HEK293 (cell line): Measurements from ENCODE around the gene AKTIP.

ENCODE experiments used
- CTCF ChIA-PET: fragments of 350-600 bp; formaldehyde crosslinking; extraction: SDS; loops from one replicate; lab custom pipeline; 2021; ENCODE audit warnings: antibody characterized with exemption; lab: Yijun Ruan, JAX
- POLR2A ChIA-PET: fragments of 300-600 bp; formaldehyde crosslinking; extraction: SDS; loops from one replicate; lab custom pipeline; 2020; ENCODE audit warnings: antibody characterized with exemption, inconsistent platforms; lab: Yijun Ruan, JAX
- H3K27ac ChIP-seq: fragments of 200-500 bp; sonication (Bioruptor generic); 2 replicates; pipeline ENCODE4 v1.5.1; 2014; ENCODE audit warnings: low read depth, low read length, control low read depth, inconsistent platforms; ENCODE audit errors: extremely low read depth
- H3K36me3 ChIP-seq, 2 experiments: fragments of 200-500 bp in 1 of 2; sonication (Bioruptor generic) in 1 of 2; 1 replicate in 1 of 2; 2 replicates in 1 of 2; pipeline ENCODE4 v1.5.1; 2014 to 2017; ENCODE audit warnings: inconsistent platforms in 2 of 2, low read length in 2 of 2; ENCODE audit not compliant: control insufficient read depth in 2 of 2, insufficient read depth in 1 of 2
- H3K4me1 ChIP-seq: fragments of 200-500 bp; sonication (Bioruptor generic); 2 replicates; pipeline ENCODE4 v1.5.1; 2014; ENCODE audit warnings: mild to moderate bottlenecking, low read length, inconsistent platforms; ENCODE audit not compliant: control insufficient read depth, insufficient read depth
- H3K4me3 ChIP-seq: 2 replicates; pipeline ENCODE4 v1.5.1; 2011; ENCODE audit warnings: low read depth, mild to moderate bottlenecking, control low read depth, low read length, moderate library complexity
- H3K9me3 ChIP-seq: fragments of 200-500 bp; sonication (Bioruptor generic); 2 replicates; pipeline ENCODE4 v1.5.1; 2014; ENCODE audit warnings: low read depth, low read length, inconsistent platforms; ENCODE audit not compliant: control insufficient read depth, insufficient read depth
- GFI1B ChIP-seq: fragments of 450-650 bp; formaldehyde crosslinking; IDR thresholded peaks from 2 replicates; pipeline ENCODE4 v1.5.1; 2016; ENCODE audit warnings: missing biosample characterization, missing genetic modification characterization
- HOXA7 ChIP-seq: sonication (generic); formaldehyde crosslinking; IDR thresholded peaks from 2 replicates; pipeline ENCODE4 v1.8.1; 2022; ENCODE audit warnings: missing genetic modification reagents, borderline replicate concordance
- SP2 ChIP-seq: fragments of 450-650 bp; formaldehyde crosslinking; IDR thresholded peaks from 2 replicates; pipeline ENCODE4 v1.5.1; 2016; ENCODE audit warnings: missing biosample characterization, missing genetic modification characterization
- SP7 ChIP-seq: fragments of 450-650 bp; formaldehyde crosslinking; IDR thresholded peaks from 2 replicates; pipeline ENCODE4 v1.5.1; 2016; ENCODE audit warnings: missing biosample characterization, missing genetic modification characterization
- ZBTB1 ChIP-seq: fragments of 450-650 bp; formaldehyde crosslinking; IDR thresholded peaks from 2 replicates; pipeline ENCODE4 v1.5.1; 2016; ENCODE audit warnings: missing biosample characterization, missing genetic modification characterization
- ZBTB21 ChIP-seq: fragments of 450-650 bp; formaldehyde crosslinking; IDR thresholded peaks from 2 replicates; pipeline ENCODE4 v1.5.1; 2017; ENCODE audit warnings: missing biosample characterization, missing genetic modification characterization
- ZNF155 ChIP-seq: fragments of 450-650 bp; formaldehyde crosslinking; IDR thresholded peaks from 2 replicates; pipeline ENCODE4 v1.5.1; 2016; ENCODE audit warnings: missing biosample characterization, missing genetic modification characterization
- ZNF292 ChIP-seq: fragments of 450-650 bp; formaldehyde crosslinking; IDR thresholded peaks from 2 replicates; pipeline ENCODE4 v1.5.1; 2016; ENCODE audit warnings: low read depth, missing biosample characterization, missing genetic modification characterization, borderline replicate concordance
- ZNF302 ChIP-seq: fragments of 450-650 bp; formaldehyde crosslinking; IDR thresholded peaks from 2 replicates; pipeline ENCODE4 v1.5.1; 2016; ENCODE audit warnings: missing biosample characterization, missing genetic modification characterization, low read depth
- ZNF404 ChIP-seq: fragments of 450-650 bp; formaldehyde crosslinking; IDR thresholded peaks from 2 replicates; pipeline ENCODE4 v1.5.1; 2017; ENCODE audit warnings: missing biosample characterization, missing genetic modification characterization
- ZNF449 ChIP-seq: fragments of 450-650 bp; formaldehyde crosslinking; IDR thresholded peaks from 2 replicates; pipeline ENCODE4 v1.5.1; 2017; ENCODE audit warnings: missing biosample characterization, mild to moderate bottlenecking, missing genetic modification characterization, moderate library complexity
- ZNF473 ChIP-seq: fragments of 450-650 bp; formaldehyde crosslinking; IDR thresholded peaks from 2 replicates; pipeline ENCODE4 v1.5.1; 2017; ENCODE audit warnings: missing biosample characterization, missing genetic modification characterization
- ZNF548 ChIP-seq: fragments of 450-650 bp; formaldehyde crosslinking; IDR thresholded peaks from 2 replicates; pipeline ENCODE4 v1.5.1; 2016; ENCODE audit warnings: missing biosample characterization, missing genetic modification characterization
- ZNF571 ChIP-seq: fragments of 450-650 bp; formaldehyde crosslinking; IDR thresholded peaks from 2 replicates; pipeline ENCODE4 v1.5.0; 2017; ENCODE audit warnings: missing biosample characterization, missing genetic modification characterization
- ZNF580 ChIP-seq: fragments of 450-650 bp; formaldehyde crosslinking; IDR thresholded peaks from 2 replicates; pipeline ENCODE4 v1.5.1; 2016; ENCODE audit warnings: missing biosample characterization, missing genetic modification characterization
- ZNF658 ChIP-seq: fragments of 450-650 bp; formaldehyde crosslinking; IDR thresholded peaks from 2 replicates; pipeline ENCODE4; 2016; ENCODE audit warnings: missing biosample characterization, missing genetic modification characterization
- ZNF677 ChIP-seq: fragments of 450-650 bp; IDR thresholded peaks from 2 replicates; pipeline ENCODE4 v1.5.0; 2018; ENCODE audit warnings: missing biosample characterization, mild to moderate bottlenecking, missing genetic modification characterization, moderate library complexity
- ZSCAN16 ChIP-seq: fragments of 450-650 bp; formaldehyde crosslinking; IDR thresholded peaks from 2 replicates; pipeline ENCODE4 v1.5.1; 2016; ENCODE audit warnings: missing biosample characterization, missing genetic modification characterization

Gene AKTIP

GRCh38 chr16:53458635-53459034 is 44.4 kb downstream of the AKTIP start:
- CTCF ChIA-PET: no interaction called here
- peaks cover 41 to 84% of the 10 kb centered on the region in 2 experiments for H3K36me3 ChIP-seq

GRCh38 chr16:53457670-53458069 is 45.3 kb downstream of the AKTIP start:
- ChIA-PET POLR2A (no interaction called here), CTCF (interaction anchor here (0.5 to 0.9 kb wide), 2 partner anchors 14 to 53 kb away, joined by 3 read pairs; no protein-coding TSS in a partner anchor)
- Histone ChIP-seq H3K9me3 (no peaks in the 10 kb centered on the region), H3K27ac (no peak overlapping the region), H3K36me3 (peaks cover 37 to 82% of the 10 kb centered on the region in 2 experiments), H3K4me3 (no peak overlapping the region), H3K4me1 (no peaks in the 10 kb centered on the region)
- TF ChIP-seq ZNF580 (no peak), ZNF292 (tag by site-specific recombination) (no peak)

More at GRCh38 chr16:53458635-53459034, 44.4 kb downstream of the AKTIP start:
- H3K27ac ChIP-seq: no peak overlapping the region
- H3K9me3 ChIP-seq: no peaks in the 10 kb centered on the region
- POLR2A ChIA-PET: no interaction called here
- H3K4me3 ChIP-seq: no peak overlapping the region
- H3K4me1 ChIP-seq: no peaks in the 10 kb centered on the region
- TF ChIP-seq ZNF155 (tag by site-specific recombination): no peak
- TF ChIP-seq SP2 (tag by site-specific recombination): no peak
- TF ChIP-seq ZNF473: no peak
- TF ChIP-seq HOXA7 (CRISPR knock-in tag): no peak

DNA sequence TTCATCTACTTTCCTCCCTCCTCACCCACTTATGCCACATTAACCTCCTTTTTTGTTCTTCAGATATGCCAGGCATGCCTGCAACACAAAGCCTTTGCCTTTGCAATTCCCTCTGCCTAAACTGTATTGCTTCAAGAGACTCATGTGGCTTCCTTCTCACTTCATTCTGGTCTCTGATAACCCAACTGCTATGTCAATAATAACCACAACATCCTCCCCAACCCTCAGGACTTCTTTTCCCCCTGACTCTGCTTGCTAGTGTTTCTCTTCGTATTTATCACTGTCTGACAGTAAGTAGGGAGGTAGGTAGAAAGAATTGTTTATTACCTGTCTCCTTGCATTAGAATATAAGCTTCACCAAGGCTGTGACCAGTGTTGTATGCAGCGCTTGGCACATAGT is 46.4 kb downstream of the AKTIP start:
- no peak overlapping the region for H3K27ac ChIP-seq
- CTCF ChIA-PET: no interaction called here
- no peaks in the 10 kb centered on the region for H3K4me1 ChIP-seq
- H3K4me3 ChIP-seq: no peak overlapping the region
- TF ChIP-seq ZNF449 (no peak), ZNF473 (no peak), ZBTB1 (tag by site-specific recombination) (no peak), ZBTB21 (tag by site-specific recombination) (no peak), ZNF658 (no peak), ZNF302 (tag by site-specific recombination) (no peak), SP7 (tag by site-specific recombination) (no peak), HOXA7 (CRISPR knock-in tag) (no peak), ZNF571 (no peak), ZSCAN16 (tag by site-specific recombination) (no peak), ZNF404 (tag by site-specific recombination) (no peak), ZNF677 (no peak), GFI1B (tag by site-specific recombination) (no peak)
- TF ChIP-seq, all 188 proteins: peak for 0
- peaks cover 35 to 77% of the 10 kb centered on the region in 2 experiments for H3K36me3 ChIP-seq
- POLR2A ChIA-PET: no interaction called here
- no peaks in the 10 kb centered on the region for H3K9me3 ChIP-seq

- CTCF ChIA-PET: no interaction called here
- POLR2A ChIA-PET: interaction anchor here (1.1 kb wide), 1 partner anchor 49 kb away, joined by 3 read pairs; the partner anchor contains the start of gene AKTIP
- Histone ChIP-seq H3K4me3 (no peak overlapping the region), H3K9me3 (no peaks in the 10 kb centered on the region), H3K27ac (no peak overlapping the region), H3K36me3 (peaks cover 28 to 57% of the 10 kb centered on the region in 2 experiments), H3K4me1 (no peaks in the 10 kb centered on the region)
- TF ChIP-seq ZNF548 (tag by site-specific recombination): no peak
Observed at GRCh38 chr16:53453928-53454327, 49.1 kb downstream of the AKTIP start.
